Mammary epithelial cell (primary cell): Measurements from ENCODE around the gene TDP2.

Experiments used
- EZH2 ChIP-seq: IDR thresholded peaks from 2 replicates; pipeline ENCODE4 v1.6.1; 2012; ENCODE audit warnings: low read length, inconsistent platforms, borderline replicate concordance
- TF ChIP-seq, protein P1 (sequence below), 2 donors: IDR thresholded peaks in 1 of 2; conservative IDR thresholded peaks in 1 of 2; 2 replicates each; pipeline ENCODE4 v1.5.1; 2011 to 2012; ENCODE audit warnings: inconsistent platforms in 2 of 2, low read length in 2 of 2, mild to moderate bottlenecking in 2 of 2, control low read depth in 1 of 2, low read depth in 1 of 2; ENCODE audit not compliant: insufficient read depth in 1 of 2; ENCODE audit errors: extremely low read depth in 1 of 2

DNA sequence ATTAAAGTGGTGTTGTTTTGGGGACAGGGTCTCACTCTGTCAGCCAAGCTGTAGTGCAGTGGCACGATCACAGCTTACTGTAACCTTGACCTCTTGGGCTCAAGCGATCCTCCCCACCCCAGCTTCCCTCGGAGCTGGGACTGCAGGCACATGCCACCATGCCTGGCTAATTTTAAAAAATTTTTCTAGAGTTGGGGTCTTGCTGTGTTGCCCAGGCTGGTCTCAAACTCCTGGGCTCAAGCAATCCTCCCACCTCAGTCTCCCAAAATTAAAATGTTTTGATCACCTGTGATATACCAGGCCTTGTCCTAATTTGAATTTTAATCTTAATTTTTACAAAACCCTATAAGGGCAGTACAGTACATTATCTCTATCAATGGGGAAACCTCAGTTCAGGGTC lies 25.7 kb upstream of the TDP2 start:
- TF ChIP-seq, protein P1, sequence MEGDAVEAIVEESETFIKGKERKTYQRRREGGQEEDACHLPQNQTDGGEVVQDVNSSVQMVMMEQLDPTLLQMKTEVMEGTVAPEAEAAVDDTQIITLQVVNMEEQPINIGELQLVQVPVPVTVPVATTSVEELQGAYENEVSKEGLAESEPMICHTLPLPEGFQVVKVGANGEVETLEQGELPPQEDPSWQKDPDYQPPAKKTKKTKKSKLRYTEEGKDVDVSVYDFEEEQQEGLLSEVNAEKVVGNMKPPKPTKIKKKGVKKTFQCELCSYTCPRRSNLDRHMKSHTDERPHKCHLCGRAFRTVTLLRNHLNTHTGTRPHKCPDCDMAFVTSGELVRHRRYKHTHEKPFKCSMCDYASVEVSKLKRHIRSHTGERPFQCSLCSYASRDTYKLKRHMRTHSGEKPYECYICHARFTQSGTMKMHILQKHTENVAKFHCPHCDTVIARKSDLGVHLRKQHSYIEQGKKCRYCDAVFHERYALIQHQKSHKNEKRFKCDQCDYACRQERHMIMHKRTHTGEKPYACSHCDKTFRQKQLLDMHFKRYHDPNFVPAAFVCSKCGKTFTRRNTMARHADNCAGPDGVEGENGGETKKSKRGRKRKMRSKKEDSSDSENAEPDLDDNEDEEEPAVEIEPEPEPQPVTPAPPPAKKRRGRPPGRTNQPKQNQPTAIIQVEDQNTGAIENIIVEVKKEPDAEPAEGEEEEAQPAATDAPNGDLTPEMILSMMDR (conservative IDR thresholded peaks at IDR 0.05 in 1 of 2, IDR thresholded peaks at IDR 0.05 in 1 of 2; ENCODE audit: extremely low read depth in 1 of 2, insufficient read depth in 1 of 2, low read depth in 1 of 2, low read length in 2 of 2), result no peak
- no peak for TF ChIP-seq EZH2
